ENCODE results near the gene GLIS2.

- TF ChIP-seq FOXM1 (IDR thresholded peaks at IDR 0.05; ENCODE audit: low read depth, low read length): no peak
- no peak for TF ChIP-seq CREB1 (IDR thresholded peaks at IDR 0.05; ENCODE audit: low read depth)
- no peak for TF ChIP-seq ATF7 (IDR thresholded peaks at IDR 0.05; ENCODE audit: low read depth)
- TF ChIP-seq TAF1 (IDR thresholded peaks at IDR 0.05; ENCODE audit: borderline replicate concordance, low read depth, low read length): no peak
- no peak for TF ChIP-seq SMC3 (IDR thresholded peaks at IDR 0.05; ENCODE audit: borderline replicate concordance, low read length)
- TF ChIP-seq, protein P1, sequence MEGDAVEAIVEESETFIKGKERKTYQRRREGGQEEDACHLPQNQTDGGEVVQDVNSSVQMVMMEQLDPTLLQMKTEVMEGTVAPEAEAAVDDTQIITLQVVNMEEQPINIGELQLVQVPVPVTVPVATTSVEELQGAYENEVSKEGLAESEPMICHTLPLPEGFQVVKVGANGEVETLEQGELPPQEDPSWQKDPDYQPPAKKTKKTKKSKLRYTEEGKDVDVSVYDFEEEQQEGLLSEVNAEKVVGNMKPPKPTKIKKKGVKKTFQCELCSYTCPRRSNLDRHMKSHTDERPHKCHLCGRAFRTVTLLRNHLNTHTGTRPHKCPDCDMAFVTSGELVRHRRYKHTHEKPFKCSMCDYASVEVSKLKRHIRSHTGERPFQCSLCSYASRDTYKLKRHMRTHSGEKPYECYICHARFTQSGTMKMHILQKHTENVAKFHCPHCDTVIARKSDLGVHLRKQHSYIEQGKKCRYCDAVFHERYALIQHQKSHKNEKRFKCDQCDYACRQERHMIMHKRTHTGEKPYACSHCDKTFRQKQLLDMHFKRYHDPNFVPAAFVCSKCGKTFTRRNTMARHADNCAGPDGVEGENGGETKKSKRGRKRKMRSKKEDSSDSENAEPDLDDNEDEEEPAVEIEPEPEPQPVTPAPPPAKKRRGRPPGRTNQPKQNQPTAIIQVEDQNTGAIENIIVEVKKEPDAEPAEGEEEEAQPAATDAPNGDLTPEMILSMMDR (IDR thresholded peaks at IDR 0.05 in 2 of 3, conservative IDR thresholded peaks at IDR 0.05 in 1 of 3; ENCODE audit: control insufficient read depth in 2 of 3, extremely low read depth in 1 of 3, insufficient read depth in 1 of 3, low read depth in 3 of 3, low read length in 3 of 3): no peak
- no peak for TF ChIP-seq RAD21 (IDR thresholded peaks at IDR 0.05; ENCODE audit: insufficient read depth, low read depth, low read length)
- TF ChIP-seq NFYA (IDR thresholded peaks at IDR 0.05; ENCODE audit: borderline replicate concordance, low read depth, low read length): no peak
- TF ChIP-seq EP300 (IDR thresholded peaks at IDR 0.05; ENCODE audit: borderline replicate concordance in 1 of 2, control insufficient read depth in 1 of 2, low read depth in 2 of 2, low read length in 2 of 2): no peak
- TF ChIP-seq RCOR1 (conservative IDR thresholded peaks at IDR 0.05; ENCODE audit: low read depth, low read length): no peak
- no peak for TF ChIP-seq POLR2A (IDR thresholded peaks at IDR 0.05; ENCODE audit: low read depth, low read length)
- no peak for TF ChIP-seq TCF3 (IDR thresholded peaks at IDR 0.05; ENCODE audit: borderline replicate concordance, insufficient read depth, low read depth, low read length)
- TF ChIP-seq EZH2 (IDR thresholded peaks at IDR 0.05; ENCODE audit: borderline replicate concordance, control insufficient read depth, low read depth, low read length): no peak
Measured at GRCh38 chr16:4275861-4276260, 40.0 kb upstream of the GLIS2 start.
